ENCODE data around the gene DARS1.

Gene DARS1

GRCh38 chr2:136014411-136014810 lies 29.0 kb upstream of the DARS1 start:
- DNase-seq: no peak

- DNase-seq: no peak
These were observed 28.5 kb upstream of the DARS1 start for GRCh38 chr2:136013955-136014354.

- no peak for DNase-seq
These were observed 27.8 kb upstream of the DARS1 start for GRCh38 chr2:136013136-136013685.

- DNase-seq: no peak
These were observed 26.9 kb upstream of the DARS1 start for GRCh38 chr2:136012315-136012714.

GRCh38 chr2:136010126-136010525 lies 24.7 kb upstream of the DARS1 start:
- no peak for DNase-seq

- no peak for DNase-seq
These were observed 22.9 kb upstream of the DARS1 start for GRCh38 chr2:136008205-136008865.

- no peak for DNase-seq
These were observed 21.2 kb upstream of the DARS1 start for GRCh38 chr2:136006658-136007057.

- DNase-seq: no peak
These were observed 20.2 kb upstream of the DARS1 start for GRCh38 chr2:136005462-136006196.

- no peak for DNase-seq
These were observed 19.5 kb upstream of the DARS1 start for GRCh38 chr2:136004965-136005364.

GRCh38 chr2:136001131-136001530 lies 15.7 kb upstream of the DARS1 start:
- no peak for DNase-seq

GRCh38 chr2:136000502-136000901 lies 15.1 kb upstream of the DARS1 start:
- DNase-seq: no peak

- no peak for DNase-seq
These were observed 14.5 kb upstream of the DARS1 start for GRCh38 chr2:135999899-136000298.

- DNase-seq: no peak
These were observed 13.5 kb upstream of the DARS1 start for GRCh38 chr2:135998879-135999278.

GRCh38 chr2:135997380-135997779 lies 12.0 kb upstream of the DARS1 start:
- DNase-seq: peak in 1 of 2 experiments; percentile 58

GRCh38 chr2:135996304-135996703 lies 10.9 kb upstream of the DARS1 start:
- no peak for DNase-seq

- no peak for DNase-seq
These were observed 8.9 kb upstream of the DARS1 start for GRCh38 chr2:135994281-135994680.

- no peak for DNase-seq
These were observed 8.0 kb upstream of the DARS1 start for GRCh38 chr2:135993421-135993820.

GRCh38 chr2:135991861-135992260 lies 6.4 kb upstream of the DARS1 start:
- no peak for DNase-seq

- no peak for DNase-seq
These were observed 2.0 kb upstream of the DARS1 start for GRCh38 chr2:135987441-135987840.

GRCh38 chr2:135986507-135986906 lies 1.1 kb upstream of the DARS1 start:
- no peak for DNase-seq

GRCh38 chr2:135985826-135986393 lies 484 bp upstream of the DARS1 start:
- no peak for DNase-seq

- DNase-seq: no peak
These were observed 1.0 kb downstream of the DARS1 start for GRCh38 chr2:135984199-135985017.

- DNase-seq: no peak
These were observed 4.9 kb downstream of the DARS1 start for GRCh38 chr2:135980434-135981079.

All from NCI-H526 (cell line).